NT2/D1 (cell line): ENCODE measurements around the gene KLHDC10.

Experiments
- DNase-seq: peaks from one replicate; pipeline ENCODE4 v3.0.0-alpha.2; 2011; ENCODE audit warnings: low read depth, low spot score
- H3K27me3 ChIP-seq: 2 replicates; pipeline ENCODE4 v1.6.0; 2011; ENCODE audit warnings: mild to moderate bottlenecking; ENCODE audit not compliant: insufficient read length, insufficient read depth
- H3K36me3 ChIP-seq: 2 replicates; pipeline ENCODE4 v1.6.1; 2011; ENCODE audit warnings: mild to moderate bottlenecking, low read length, mixed read lengths; ENCODE audit not compliant: insufficient read depth, insufficient read length
- H3K4me1 ChIP-seq: 2 replicates; pipeline ENCODE4 v1.5.1; 2011; ENCODE audit not compliant: insufficient read depth, insufficient read length
- H3K4me3 ChIP-seq: 2 replicates; pipeline ENCODE4 v1.5.1; 2011; ENCODE audit warnings: low read depth; ENCODE audit not compliant: insufficient read length
- H3K9ac ChIP-seq: 2 replicates; pipeline ENCODE4 v1.6.0; 2011; ENCODE audit warnings: low read depth; ENCODE audit not compliant: insufficient read length
- H3K9me3 ChIP-seq: 2 replicates; pipeline ENCODE4 v1.5.1; 2011; ENCODE audit warnings: mild to moderate bottlenecking, low read length; ENCODE audit not compliant: insufficient read depth
- SUZ12 ChIP-seq: IDR thresholded peaks from 2 replicates; pipeline ENCODE4 v1.6.1; 2011; ENCODE audit not compliant: insufficient read length, insufficient read depth; ENCODE audit errors: extremely low read depth
- YY1 ChIP-seq: IDR thresholded peaks from 2 replicates; pipeline ENCODE4 v1.6.1; 2011; ENCODE audit not compliant: insufficient read length, insufficient read depth
- ZNF274 ChIP-seq: IDR thresholded peaks from 2 replicates; pipeline ENCODE4 v1.6.1; 2011; ENCODE audit warnings: mild to moderate bottlenecking, low read depth, low read length

KLHDC10 gene

DNA sequence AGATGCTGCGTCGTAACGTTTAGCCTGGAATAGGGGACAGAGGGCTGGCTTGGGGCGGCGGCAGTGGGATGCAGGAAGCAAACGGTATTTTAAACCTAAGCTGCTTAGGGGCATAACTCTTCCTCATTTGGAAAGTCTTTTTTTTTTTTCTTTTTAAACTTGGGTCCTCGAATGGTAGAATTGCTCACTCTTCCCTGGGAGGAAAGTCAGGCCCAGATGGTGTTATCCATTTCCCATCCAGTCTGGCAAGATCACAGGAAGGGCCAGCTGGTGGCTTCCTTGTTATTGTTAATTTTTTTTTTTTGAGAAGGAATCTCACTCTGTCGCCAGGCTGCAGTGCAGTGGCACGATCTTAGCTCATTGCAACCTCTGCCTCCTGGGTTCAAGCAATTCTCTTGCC, 78.2 kb downstream of the KLHDC10 start:
- Histone ChIP-seq H3K4me3 (no peak overlapping the region), H3K4me1 (peaks cover 8% of the 10 kb centered on the region), H3K36me3 (no peaks in the 10 kb centered on the region), H3K27me3 (no peaks in the 10 kb centered on the region), H3K9me3 (no peaks in the 10 kb centered on the region), H3K9ac (no peak overlapping the region)
- TF ChIP-seq ZNF274 (no peak), SUZ12 (no peak), YY1 (no peak)
- no peak for DNase-seq

GRCh38 chr7:130149281-130150139, 79.2 kb downstream of the KLHDC10 start:
- H3K27me3 ChIP-seq: no peaks in the 10 kb centered on the region
- H3K9ac ChIP-seq: no peak overlapping the region
- no peaks in the 10 kb centered on the region for H3K36me3 ChIP-seq
- TF ChIP-seq YY1: no peak
- TF ChIP-seq ZNF274: no peak
- no peak for TF ChIP-seq SUZ12
- peaks cover 8% of the 10 kb centered on the region for H3K4me1 ChIP-seq
- H3K4me3 ChIP-seq: no peak overlapping the region
- no peaks in the 10 kb centered on the region for H3K9me3 ChIP-seq
- DNase-seq: no peak

GRCh38 chr7:130150587-130150986, 80.3 kb downstream of the KLHDC10 start:
- Histone ChIP-seq H3K9ac (no peak overlapping the region), H3K4me1 (peaks cover 8% of the 10 kb centered on the region), H3K9me3 (no peaks in the 10 kb centered on the region), H3K36me3 (no peaks in the 10 kb centered on the region), H3K4me3 (no peak overlapping the region), H3K27me3 (no peaks in the 10 kb centered on the region)
- TF ChIP-seq YY1: no peak
- no peak for TF ChIP-seq ZNF274
- TF ChIP-seq SUZ12: no peak
- DNase-seq: no peak

GRCh38 chr7:130151591-130152492, 81.5 kb downstream of the KLHDC10 start:
- Histone ChIP-seq H3K27me3 (no peaks in the 10 kb centered on the region), H3K36me3 (no peaks in the 10 kb centered on the region), H3K4me1 (peaks cover 8% of the 10 kb centered on the region), H3K9me3 (no peaks in the 10 kb centered on the region), H3K4me3 (no peak overlapping the region), H3K9ac (no peak overlapping the region)
- DNase-seq: no peak
- no peak for TF ChIP-seq YY1
- TF ChIP-seq ZNF274: no peak

DNA sequence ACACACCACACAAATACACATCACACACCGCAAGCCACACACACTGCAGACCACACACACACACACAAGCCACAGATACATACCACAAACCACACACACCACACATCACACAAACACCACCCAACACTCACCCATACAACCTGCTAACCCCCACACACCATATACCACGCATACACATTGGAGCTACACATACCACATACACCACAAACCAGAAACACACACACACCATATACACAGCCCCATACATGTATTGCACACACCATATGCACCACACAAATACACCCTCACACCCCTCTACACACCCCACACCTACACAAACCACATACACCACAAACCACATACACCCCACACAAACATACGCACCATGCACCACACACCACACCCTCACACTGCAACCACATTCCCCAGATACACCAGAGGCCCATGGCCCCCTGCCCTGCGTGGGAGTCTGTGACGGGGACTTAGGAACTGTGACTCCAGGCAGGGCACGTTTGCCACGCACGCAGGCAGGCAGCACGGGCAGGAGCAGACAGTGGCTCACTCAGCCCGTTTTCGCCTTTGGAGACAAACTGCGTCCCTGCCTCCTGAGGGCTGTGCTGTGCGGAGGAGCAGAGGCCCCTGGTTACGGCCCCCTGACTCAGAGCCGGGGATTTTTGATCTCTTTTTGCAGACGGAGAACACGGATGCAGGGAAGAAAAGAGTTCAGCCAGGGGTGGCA, 82.3 kb downstream of the KLHDC10 start:
- no peak for DNase-seq
- TF ChIP-seq ZNF274 (no peak), SUZ12 (no peak), YY1 (no peak)
- no peak overlapping the region for H3K9ac ChIP-seq

DNA sequence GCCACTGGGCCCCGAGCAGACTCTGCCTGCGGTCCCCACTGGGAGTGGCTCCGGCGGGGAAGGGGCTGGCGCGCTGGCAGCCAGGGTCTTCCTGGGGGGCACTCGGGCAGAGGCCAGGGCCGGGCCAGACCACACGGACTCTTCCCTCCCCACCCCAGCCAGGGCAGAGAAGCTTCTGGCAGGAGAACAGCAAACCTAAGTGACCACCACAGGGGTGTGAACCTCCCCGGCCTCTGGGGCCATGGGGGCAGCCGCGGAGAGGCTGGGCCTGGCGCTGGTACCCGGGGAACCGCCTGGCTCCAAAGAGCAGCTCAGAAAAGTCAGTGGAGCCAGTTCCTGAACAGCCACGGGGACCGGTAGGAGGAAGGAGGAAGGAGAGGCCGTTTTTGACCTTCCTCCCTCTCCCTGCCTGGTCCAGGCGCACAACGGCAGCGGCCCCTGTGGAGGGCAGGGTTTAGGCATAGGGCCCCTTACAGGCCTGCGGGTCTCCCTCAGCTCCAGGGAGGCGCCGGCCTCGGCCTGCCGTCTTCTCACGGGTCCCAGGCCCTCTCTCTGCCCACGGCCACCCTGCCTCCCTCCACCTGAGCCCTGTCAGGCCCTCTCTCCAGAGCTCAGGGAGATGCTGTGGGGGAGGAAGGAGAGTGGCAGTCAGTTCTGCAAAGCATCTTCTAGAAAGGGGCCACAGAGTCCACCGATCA, 83.0 kb downstream of the KLHDC10 start:
- H3K36me3 ChIP-seq: peaks cover 5% of the 10 kb centered on the region
- H3K9me3 ChIP-seq: no peaks in the 10 kb centered on the region
- no peak overlapping the region for H3K4me3 ChIP-seq
- TF ChIP-seq SUZ12: no peak
- TF ChIP-seq YY1: no peak
- TF ChIP-seq ZNF274: no peak
- no peak for DNase-seq
- H3K9ac ChIP-seq: no peak overlapping the region
- peaks cover 5% of the 10 kb centered on the region for H3K4me1 ChIP-seq
- H3K27me3 ChIP-seq: no peaks in the 10 kb centered on the region

More for the DNA sequence above, 82.3 kb downstream of the KLHDC10 start:
- H3K9me3 ChIP-seq: no peaks in the 10 kb centered on the region
- H3K4me3 ChIP-seq: no peak overlapping the region
- no peaks in the 10 kb centered on the region for H3K27me3 ChIP-seq
- H3K4me1 ChIP-seq: peaks cover 8% of the 10 kb centered on the region
- peaks cover 4% of the 10 kb centered on the region for H3K36me3 ChIP-seq
